ENCODE measurements around the gene OIP5. TPM values are rescaled to one million over a fixed set of nuclear protein-coding genes. Genes with fewer than 3 reads are reported as not detected.

OIP5 gene
- total and polyA plus RNA-seq, 2 of the 13 experiments (the other 11 are each of a cell fraction or from before 2014, with no cell fraction given), result 10.7 to 38.0 TPM

- TF ChIP-seq HOXA9 (CRISPR knock-in tag; IDR thresholded peaks at IDR 0.05; ENCODE audit: borderline replicate concordance) (0 out of 2 replicates have a peak, but pooled peaks have one; percentile 20), HNRNPL (IDR thresholded peaks at IDR 0.05; ENCODE audit: low read depth, low read length) (0 out of 2 replicates have a peak, but pooled peaks have one; percentile 20), CREM (IDR thresholded peaks at IDR 0.05) (peak; percentile 85), CREM (CRISPR knock-in tag; IDR thresholded peaks at IDR 0.05) (no peak), ZNF788 (CRISPR knock-in tag; IDR thresholded peaks at IDR 0.05; ENCODE audit: borderline replicate concordance) (no peak), ZNF770 (CRISPR knock-in tag; IDR thresholded peaks at IDR 0.05) (no peak), ZNF335 (CRISPR knock-in tag; IDR thresholded peaks at IDR 0.05) (peak; percentile 45; the same call in 1 of the 2 replicates), MIXL1 (CRISPR knock-in tag; IDR thresholded peaks at IDR 0.05) (peak; percentile 76), SP2 (CRISPR knock-in tag; IDR thresholded peaks at IDR 0.05) (peak; percentile 98), MLX (CRISPR knock-in tag; IDR thresholded peaks at IDR 0.05) (no peak), PCBP2 (optimal IDR thresholded peaks at IDR 0.05; ENCODE audit: low read depth, low read length, poor library complexity, severe bottlenecking) (no peak), DMAP1 (CRISPR knock-in tag; IDR thresholded peaks at IDR 0.05) (peak; percentile 90), RXRA (CRISPR knock-in tag; IDR thresholded peaks at IDR 0.05) (0 out of 2 replicates have a peak, but pooled peaks have one; percentile 64), TOE1 (CRISPR knock-in tag; IDR thresholded peaks at IDR 0.05) (no peak), BRD4 (CRISPR knock-in tag; IDR thresholded peaks at IDR 0.05) (peak; percentile 85; the same call in 1 of the 2 replicates), KAT8 (CRISPR knock-in tag; IDR thresholded peaks at IDR 0.05) (peak; percentile 78; the same call in 1 of the 2 replicates), SCMH1 (CRISPR knock-in tag; IDR thresholded peaks at IDR 0.05; ENCODE audit: borderline replicate concordance) (no peak), ZNF615 (CRISPR knock-in tag; IDR thresholded peaks at IDR 0.05; ENCODE audit: borderline replicate concordance) (0 out of 2 replicates have a peak, but pooled peaks have one; percentile 19), GFI1 (CRISPR knock-in tag; IDR thresholded peaks at IDR 0.05; ENCODE audit: borderline replicate concordance) (no peak; the same call in 1 of the 2 replicates), HIVEP1 (CRISPR knock-in tag; IDR thresholded peaks at IDR 0.05) (0 out of 2 replicates have a peak, but pooled peaks have one; percentile 48), ZNF230 (CRISPR knock-in tag; IDR thresholded peaks at IDR 0.05) (no peak; the same call in 1 of the 2 replicates), ZNF10 (CRISPR knock-in tag; IDR thresholded peaks at IDR 0.05; ENCODE audit: borderline replicate concordance, low read depth) (no peak), CEBPZ (IDR thresholded peaks at IDR 0.05; ENCODE audit: low read length) (no peak), ZNF614 (CRISPR knock-in tag; IDR thresholded peaks at IDR 0.05; ENCODE audit: borderline replicate concordance) (0 out of 2 replicates have a peak, but pooled peaks have one; percentile 69)
These were observed 48.6 kb downstream of the OIP5 start (continued) for GRCh38 chr15:41283653-41284426.
